HepG2 (cell line): ENCODE measurements around the gene FRK.

Experiments
- AHR ChIP-seq: IDR thresholded peaks from 2 replicates; pipeline ENCODE4 v1.6.1; 2018; ENCODE audit warnings: missing genetic modification reagents, missing compliant biosample characterization
- IRF2 ChIP-seq: IDR thresholded peaks from 2 replicates; pipeline ENCODE4 v1.6.1; 2018; ENCODE audit warnings: missing genetic modification reagents, missing compliant biosample characterization
- NFYB ChIP-seq: sonication (generic); formaldehyde crosslinking; IDR thresholded peaks from 2 replicates; pipeline ENCODE4 v1.4.0; 2020; ENCODE audit warnings: missing genetic modification reagents
- TF ChIP-seq, protein P1 (sequence below): conservative IDR thresholded peaks from 2 replicates; pipeline ENCODE4 v1.6.1; 2018; ENCODE audit warnings: missing genetic modification reagents
- TF ChIP-seq, protein P2 (sequence below): sonication (generic); formaldehyde crosslinking; IDR thresholded peaks from 2 replicates; pipeline ENCODE4 v1.5.0; 2020; ENCODE audit warnings: mild to moderate bottlenecking, missing genetic modification reagents, moderate library complexity
- TF ChIP-seq, protein P3 (sequence below): sonication (generic); formaldehyde crosslinking; IDR thresholded peaks from 2 replicates; pipeline ENCODE4 v1.8.0; 2022; ENCODE audit warnings: mild to moderate bottlenecking, missing genetic modification reagents, moderate library complexity

DNA sequence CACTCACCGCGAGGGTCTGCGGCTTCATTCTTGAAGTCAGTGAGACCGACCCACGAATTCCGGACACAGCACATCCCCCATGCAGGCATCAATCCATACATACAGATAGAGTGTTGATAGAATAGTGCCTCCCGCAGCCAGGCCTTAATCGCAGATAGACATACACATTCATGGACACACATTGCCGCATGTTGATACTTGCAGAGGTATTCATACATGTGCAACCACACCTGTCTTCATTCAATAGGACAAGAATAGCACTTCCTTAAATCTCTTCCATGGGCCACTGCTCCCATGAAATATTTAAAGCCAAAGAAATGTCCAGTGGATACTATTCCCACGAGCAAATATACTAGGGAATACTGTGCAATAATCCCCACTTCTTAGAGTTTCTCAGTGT is 170.5 kb downstream of the FRK start:
- TF ChIP-seq, protein P1, sequence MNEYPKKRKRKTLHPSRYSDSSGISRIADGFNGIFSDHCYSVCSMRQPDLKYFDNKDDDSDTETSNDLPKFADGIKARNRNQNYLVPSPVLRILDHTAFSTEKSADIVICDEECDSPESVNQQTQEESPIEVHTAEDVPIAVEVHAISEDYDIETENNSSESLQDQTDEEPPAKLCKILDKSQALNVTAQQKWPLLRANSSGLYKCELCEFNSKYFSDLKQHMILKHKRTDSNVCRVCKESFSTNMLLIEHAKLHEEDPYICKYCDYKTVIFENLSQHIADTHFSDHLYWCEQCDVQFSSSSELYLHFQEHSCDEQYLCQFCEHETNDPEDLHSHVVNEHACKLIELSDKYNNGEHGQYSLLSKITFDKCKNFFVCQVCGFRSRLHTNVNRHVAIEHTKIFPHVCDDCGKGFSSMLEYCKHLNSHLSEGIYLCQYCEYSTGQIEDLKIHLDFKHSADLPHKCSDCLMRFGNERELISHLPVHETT, result no peak
- TF ChIP-seq AHR (CRISPR knock-in tag) (no peak), IRF2 (CRISPR knock-in tag) (no peak), NFYB (CRISPR knock-in tag) (no peak)
- TF ChIP-seq, protein P2, sequence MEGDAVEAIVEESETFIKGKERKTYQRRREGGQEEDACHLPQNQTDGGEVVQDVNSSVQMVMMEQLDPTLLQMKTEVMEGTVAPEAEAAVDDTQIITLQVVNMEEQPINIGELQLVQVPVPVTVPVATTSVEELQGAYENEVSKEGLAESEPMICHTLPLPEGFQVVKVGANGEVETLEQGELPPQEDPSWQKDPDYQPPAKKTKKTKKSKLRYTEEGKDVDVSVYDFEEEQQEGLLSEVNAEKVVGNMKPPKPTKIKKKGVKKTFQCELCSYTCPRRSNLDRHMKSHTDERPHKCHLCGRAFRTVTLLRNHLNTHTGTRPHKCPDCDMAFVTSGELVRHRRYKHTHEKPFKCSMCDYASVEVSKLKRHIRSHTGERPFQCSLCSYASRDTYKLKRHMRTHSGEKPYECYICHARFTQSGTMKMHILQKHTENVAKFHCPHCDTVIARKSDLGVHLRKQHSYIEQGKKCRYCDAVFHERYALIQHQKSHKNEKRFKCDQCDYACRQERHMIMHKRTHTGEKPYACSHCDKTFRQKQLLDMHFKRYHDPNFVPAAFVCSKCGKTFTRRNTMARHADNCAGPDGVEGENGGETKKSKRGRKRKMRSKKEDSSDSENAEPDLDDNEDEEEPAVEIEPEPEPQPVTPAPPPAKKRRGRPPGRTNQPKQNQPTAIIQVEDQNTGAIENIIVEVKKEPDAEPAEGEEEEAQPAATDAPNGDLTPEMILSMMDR, result no peak
- TF ChIP-seq, protein P3, sequence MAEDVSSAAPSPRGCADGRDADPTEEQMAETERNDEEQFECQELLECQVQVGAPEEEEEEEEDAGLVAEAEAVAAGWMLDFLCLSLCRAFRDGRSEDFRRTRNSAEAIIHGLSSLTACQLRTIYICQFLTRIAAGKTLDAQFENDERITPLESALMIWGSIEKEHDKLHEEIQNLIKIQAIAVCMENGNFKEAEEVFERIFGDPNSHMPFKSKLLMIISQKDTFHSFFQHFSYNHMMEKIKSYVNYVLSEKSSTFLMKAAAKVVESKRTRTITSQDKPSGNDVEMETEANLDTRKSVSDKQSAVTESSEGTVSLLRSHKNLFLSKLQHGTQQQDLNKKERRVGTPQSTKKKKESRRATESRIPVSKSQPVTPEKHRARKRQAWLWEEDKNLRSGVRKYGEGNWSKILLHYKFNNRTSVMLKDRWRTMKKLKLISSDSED (CRISPR knock-in tag), result no peak
